H1 (cell line): Measurements from ENCODE around the gene FUNDC2. TPM values are rescaled to one million over a fixed set of nuclear protein-coding genes. Genes with fewer than 3 reads are reported as not detected.

Source experiments
- CTCF ChIA-PET: fragments of 300-600 bp; sonication (Branson Sonifier 250); formaldehyde crosslinking; loops from one replicate; lab custom pipeline; 2021; ENCODE audit not compliant: partially characterized antibody; lab: Charles Lee
- POLR2A ChIA-PET: fragments of 300-600 bp; sonication (Branson Sonifier 250); formaldehyde crosslinking; loops from one replicate; lab custom pipeline; 2021; ENCODE audit warnings: inconsistent platforms; ENCODE audit not compliant: partially characterized antibody; lab: Charles Lee
- DNase-seq, 2 experiments: peaks; one replicate each; pipeline versions ENCODE4 v3.0.0 to v3.0.0-alpha.2; 2010 to 2022; ENCODE audit warnings: low spot score in 2 of 2, low read depth in 1 of 2, mixed read lengths in 1 of 2
- FAIRE-seq: peaks from 2 replicates; lab custom pipeline; 2011; peaks lifted over from hg19 to GRCh38; lab: Jason Lieb, UNC
- H2AFZ ChIP-seq: 2 replicates; pipeline ENCODE4 v1.8.1; 2012; ENCODE audit warnings: low read length, inconsistent platforms
- H2AK5ac ChIP-seq: 2 replicates; pipeline ENCODE4 v1.6.1; 2013; ENCODE audit warnings: low read depth, low read length
- H2BK120ac ChIP-seq: replicated peaks from 2 replicates; pipeline ENCODE3; 2013; ENCODE audit warnings: low read depth, low read length, inconsistent platforms
- H2BK12ac ChIP-seq: 2 replicates; pipeline ENCODE4 v1.6.1; 2013; ENCODE audit warnings: low read depth, low read length
- H2BK15ac ChIP-seq: 2 replicates; pipeline ENCODE4 v1.6.1; 2013; ENCODE audit warnings: low read length
- H2BK20ac ChIP-seq: 2 replicates; pipeline ENCODE4 v1.6.1; 2013; ENCODE audit warnings: low read length
- H2BK5ac ChIP-seq: 2 replicates; pipeline ENCODE4 v1.6.1; 2013; ENCODE audit warnings: low read depth, low read length
- H3K14ac ChIP-seq: 2 replicates; pipeline ENCODE4 v1.6.1; 2013; ENCODE audit warnings: inconsistent platforms; ENCODE audit not compliant: insufficient read length
- H3K18ac ChIP-seq: 2 replicates; pipeline ENCODE4 v1.6.1; 2013; ENCODE audit warnings: low read length; ENCODE audit errors: extremely low read depth
- H3K23ac ChIP-seq: 2 replicates; pipeline ENCODE4 v1.6.1; 2013; ENCODE audit warnings: inconsistent platforms; ENCODE audit not compliant: insufficient read length
- H3K23me2 ChIP-seq: 2 replicates; pipeline ENCODE4 v1.6.1; 2013; ENCODE audit warnings: low read depth, low read length
- H3K27ac ChIP-seq: 2 replicates; pipeline ENCODE4 v1.6.1; 2011; ENCODE audit warnings: low read depth, low read length, inconsistent platforms
- H3K27me3 ChIP-seq, 4 experiments: replicated peaks in 1 of 4; 1 replicate in 1 of 4; 2 replicates in 3 of 4; pipeline versions ENCODE4 v1.6.1 to v1.8.1; 2011 to 2013; ENCODE audit warnings: low read length in 3 of 4, mild to moderate bottlenecking in 3 of 4, inconsistent platforms in 2 of 4, mixed read lengths in 2 of 4, moderate library complexity in 1 of 4; ENCODE audit not compliant: control insufficient read depth in 3 of 4, insufficient read depth in 3 of 4; ENCODE audit errors: extremely low read depth in 1 of 4
- H3K36me3 ChIP-seq, 4 experiments: 2 replicates each; pipeline versions ENCODE4 v1.6.1 to v1.8.1; 2011 to 2013; ENCODE audit warnings: mild to moderate bottlenecking in 4 of 4, low read length in 3 of 4, moderate library complexity in 2 of 4, control low read depth in 1 of 4, inconsistent platforms in 1 of 4; ENCODE audit not compliant: insufficient read depth in 4 of 4, control insufficient read depth in 2 of 4
- H3K4ac ChIP-seq: replicated peaks from 2 replicates; pipeline ENCODE3; 2013; ENCODE audit warnings: low read length, low read depth, mixed read lengths, inconsistent platforms; ENCODE audit not compliant: insufficient read length
- H3K4me1 ChIP-seq, 4 experiments: replicated peaks in 1 of 4; 1 replicate in 1 of 4; 2 replicates in 3 of 4; pipeline versions ENCODE4 v1.6.1 to v1.8.1; 2011 to 2013; ENCODE audit warnings: low read length in 3 of 4, inconsistent platforms in 2 of 4, mixed read lengths in 1 of 4; ENCODE audit not compliant: insufficient read depth in 4 of 4, control insufficient read depth in 3 of 4
- H3K4me2 ChIP-seq, 2 experiments: 2 replicates each; pipeline versions ENCODE4 v1.6.1 to v1.8.1; 2011 to 2013; ENCODE audit warnings: low read depth in 2 of 2, low read length in 2 of 2, control low read depth in 1 of 2, inconsistent platforms in 1 of 2, mild to moderate bottlenecking in 1 of 2; ENCODE audit not compliant: insufficient read depth in 1 of 2
- H3K4me3 ChIP-seq, 4 experiments: fragments of 200-600, 300-600 bp in 1 of 4; sonication (generic), shearing (Covaris generic), sonication (Bioruptor Twin) in 1 of 4; 2 replicates each; pipeline versions ENCODE4 v1.5.1 to v1.8.1; 2011 to 2016; ENCODE audit warnings: low read length in 4 of 4, low read depth in 3 of 4, control low read depth in 2 of 4, inconsistent platforms in 2 of 4, mild to moderate bottlenecking in 2 of 4, mixed read lengths in 1 of 4, moderate library complexity in 1 of 4; ENCODE audit not compliant: insufficient read depth in 2 of 4; ENCODE audit errors: extremely low read depth in 1 of 4
- H3K56ac ChIP-seq: replicated peaks from 2 replicates; pipeline ENCODE3; 2013; ENCODE audit warnings: low read depth, mild to moderate bottlenecking, mixed read lengths, low read length, inconsistent platforms; ENCODE audit not compliant: insufficient read length
- H3K79me1 ChIP-seq: 2 replicates; pipeline ENCODE4 v1.6.1; 2013; ENCODE audit warnings: low read depth, low read length, control low read depth
- H3K79me2 ChIP-seq, 2 experiments: 2 replicates each; pipeline versions ENCODE4 v1.6.1 to v1.8.1; 2012 to 2013; ENCODE audit warnings: low read length in 2 of 2, mild to moderate bottlenecking in 2 of 2, inconsistent platforms in 1 of 2; ENCODE audit not compliant: insufficient read depth in 2 of 2, control insufficient read depth in 1 of 2
- H3K9ac ChIP-seq, 4 experiments: replicated peaks in 1 of 4; 1 replicate in 1 of 4; 2 replicates in 3 of 4; pipeline versions ENCODE4 v1.6.1 to v1.8.1; 2011 to 2013; ENCODE audit warnings: low read depth in 3 of 4, low read length in 3 of 4, control low read depth in 2 of 4, mild to moderate bottlenecking in 2 of 4, moderate library complexity in 2 of 4, inconsistent platforms in 1 of 4; ENCODE audit errors: extremely low read depth in 1 of 4
- H3K9me3 ChIP-seq, 2 experiments: 2 replicates each; pipeline versions ENCODE4 v1.6.1 to v1.8.1; 2012 to 2013; ENCODE audit warnings: mild to moderate bottlenecking in 2 of 2, moderate library complexity in 2 of 2, control low read depth in 1 of 2, inconsistent platforms in 1 of 2, low read depth in 1 of 2, low read length in 1 of 2, mixed read lengths in 1 of 2; ENCODE audit not compliant: insufficient read depth in 2 of 2
- H4K20me1 ChIP-seq, 2 experiments: replicated peaks in 1 of 2; 2 replicates each; pipeline versions ENCODE3 to v1.8.1; 2011 to 2013; ENCODE audit warnings: inconsistent platforms in 2 of 2, low read length in 2 of 2, mild to moderate bottlenecking in 1 of 2; ENCODE audit not compliant: insufficient read depth in 2 of 2, control insufficient read depth in 1 of 2
- H4K5ac ChIP-seq: 2 replicates; pipeline ENCODE4 v1.6.1; 2013; ENCODE audit warnings: low read length, low read depth, mixed read lengths, inconsistent platforms; ENCODE audit not compliant: insufficient read length
- H4K8ac ChIP-seq: 2 replicates; pipeline ENCODE4 v1.8.0; 2013; ENCODE audit warnings: mild to moderate bottlenecking, moderate library complexity, low read length, inconsistent platforms; ENCODE audit not compliant: insufficient read depth; ENCODE audit errors: extremely low read depth
- H4K91ac ChIP-seq: replicated peaks from 2 replicates; pipeline ENCODE3; 2013; ENCODE audit warnings: low read length, mixed read lengths, inconsistent platforms; ENCODE audit not compliant: insufficient read length
- BACH1 ChIP-seq: IDR thresholded peaks from 2 replicates; pipeline ENCODE4 v1.6.1; 2012; ENCODE audit warnings: low read length, improper control_type of control experiment
- CEBPB ChIP-seq: IDR thresholded peaks from 2 replicates; pipeline ENCODE4 v1.6.1; 2012; ENCODE audit warnings: low read depth, low read length
- KDM5A ChIP-seq: fragments of 200-600 bp; IDR thresholded peaks from 2 replicates; pipeline ENCODE4 v1.7.1; 2012; ENCODE audit warnings: mild to moderate bottlenecking, low read length, inconsistent platforms, mixed read lengths
- MAX ChIP-seq: IDR thresholded peaks from 2 replicates; pipeline ENCODE4 v1.6.1; 2012; ENCODE audit warnings: inconsistent platforms
- NRF1 ChIP-seq: IDR thresholded peaks from 2 replicates; pipeline ENCODE4 v1.6.1; 2011; ENCODE audit warnings: mild to moderate bottlenecking, low read depth, low read length, improper control_type of control experiment
- POLR2A ChIP-seq, 2 experiments: IDR thresholded peaks; 1 replicate in 1 of 2; 2 replicates in 1 of 2; pipeline ENCODE4 v1.6.1; 2011; ENCODE audit warnings: low read depth in 2 of 2, low read length in 2 of 2, mild to moderate bottlenecking in 2 of 2; ENCODE audit errors: control extremely low read depth in 1 of 2
- POU5F1 ChIP-seq: IDR thresholded peaks from 2 replicates; pipeline ENCODE4 v1.6.1; 2011; ENCODE audit warnings: low read depth, mild to moderate bottlenecking, low read length, moderate library complexity
- RAD21 ChIP-seq, 2 experiments: IDR thresholded peaks in 1 of 2; conservative IDR thresholded peaks in 1 of 2; 2 replicates each; pipeline ENCODE4 v1.6.1; 2011; ENCODE audit warnings: low read depth in 2 of 2, low read length in 2 of 2, improper control_type of control experiment in 1 of 2, inconsistent platforms in 1 of 2, mild to moderate bottlenecking in 1 of 2, moderate library complexity in 1 of 2
- SP1 ChIP-seq: IDR thresholded peaks from 2 replicates; pipeline ENCODE4 v1.6.1; 2011; ENCODE audit warnings: low read depth, low read length
- SP2 ChIP-seq: IDR thresholded peaks from 2 replicates; pipeline ENCODE4 v1.6.1; 2012; ENCODE audit warnings: mild to moderate bottlenecking, low read length, inconsistent platforms
- whole genome bisulfite sequencing, 2 experiments: shearing (Covaris generic) in 1 of 2; methylation state at CpG; one replicate each; pipeline versions ENCODE4 v1.1.6 to v1.1.7; 2013 to 2015; ENCODE audit warnings: low lambda C conversion rate in 2 of 2, mixed read lengths in 2 of 2, inconsistent platforms in 1 of 2, low coverage in 1 of 2, missing lambda C conversion rate in 1 of 2; ENCODE audit not compliant: insufficient replicate concordance in 2 of 2, insufficient coverage in 1 of 2, insufficient read length in 1 of 2; ENCODE audit errors: extremely low coverage in 1 of 2, missing lambda C conversion rate in 1 of 2; 5-methylcytosine and 5-hydroxymethylcytosine counted together
- polyA plus RNA-seq, 7 experiments: library from polyadenylated mRNA; depleted of rRNA in 3 of 7; stranded (reverse) in 5 of 7; unstranded in 2 of 7; fragments of >200 nt in 5 of 7; fragments of 200-250 nt in 2 of 7; gene quantifications; 1 replicate in 5 of 7; 2 replicates in 1 of 7; 4 replicates in 1 of 7; pipeline versions ENCODE4 v1.2.1 to v1.2.3, GENCODE V29; 2011 to 2013; ENCODE audit warnings: missing spikeins in 2 of 7, mixed read lengths in 2 of 7
- total RNA-seq: library from RNA; stranded (reverse); fragmentation: NEBNext Ultra II Directional; extraction: Animal tissue kit (Norgen Biotek cat#: 25700); gene quantifications from 2 replicates; pipeline ENCODE4 v1.2.1, GENCODE V29; 2021

FUNDC2 gene
- total and polyA plus RNA-seq, 2 of the 8 experiments (the other 6 are each of a cell fraction or from before 2014, with no cell fraction given), result 67.7 to 93.7 TPM

- Histone ChIP-seq H4K91ac (no peak overlapping the region), H3K36me3 (peaks cover 0 to 13% (median 0%) of the 10 kb centered on the region in 4 experiments; a peak in 2 of 8 replicates), H3K27me3 (no peaks in the 10 kb centered on the region), H2AFZ (no peak overlapping the region), H3K18ac (no peak overlapping the region)
- FAIRE-seq, result no peak
- no peak for DNase-seq
- TF ChIP-seq POLR2A (IDR thresholded peaks at IDR 0.05; ENCODE audit: control extremely low read depth in 1 of 2, low read depth in 2 of 2, low read length in 2 of 2) (no peak), CEBPB (no peak), BACH1 (no peak), SP1 (no peak), NRF1 (no peak), MAX (no peak), SP2 (no peak), KDM5A (no peak), RAD21 (IDR thresholded peaks at IDR 0.05 in 1 of 2, conservative IDR thresholded peaks at IDR 0.05 in 1 of 2; ENCODE audit: low read depth in 2 of 2, low read length in 2 of 2) (no peak), POU5F1 (no peak)
- TF ChIP-seq, all 59 proteins: peak for 0
- Histone ChIP-seq H2BK15ac (no peak overlapping the region), H3K79me1 (no peaks in the 10 kb centered on the region), H2BK12ac (no peak overlapping the region), H3K56ac (no peak overlapping the region), H2BK120ac (no peak overlapping the region), H3K9ac (no peak overlapping the region), H3K4me1 (no peaks in the 10 kb centered on the region), H3K4me2 (no peak overlapping the region), H3K23me2 (no peaks in the 10 kb centered on the region), H3K4me3 (no peak overlapping the region), H3K23ac (no peak overlapping the region), H4K8ac (no peak overlapping the region), H3K27ac (no peak overlapping the region), H2BK5ac (no peak overlapping the region), H2BK20ac (no peak overlapping the region), H3K4ac (no peak overlapping the region), H4K5ac (no peak overlapping the region), H2AK5ac (no peak overlapping the region), H3K14ac (no peak overlapping the region), H4K20me1 (no peaks in the 10 kb centered on the region), H3K79me2 (no peaks in the 10 kb centered on the region), H3K9me3 (no peaks in the 10 kb centered on the region)
- ChIA-PET POLR2A (no interaction called here), CTCF (interaction anchor here (0.9 to 3.7 kb wide), 9 partner anchors 7 to 170 kb away, joined by 3 to 13 read pairs (median 5); no protein-coding TSS in a partner anchor)
- 95% methylated on average over 15 of the region's 26 CpGs; no CpG with 5 or more reads in 1 of the 2 experiments for WGBS, 2 experiments
Measured at GRCh38 chrX:155086961-155087735, 60.5 kb downstream of the FUNDC2 start.
